Subcutaneous abdominal adipose tissue (tissue), 5 donors: ENCODE data around the gene ACSM4.

Experiments used
- H3K27ac ChIP-seq: one replicate; pipeline ENCODE4 v1.7.0; 2013; ENCODE audit warnings: low read depth, mild to moderate bottlenecking, inconsistent platforms, low read length, moderate library complexity
- H3K27me3 ChIP-seq, 5 donors: one replicate each; pipeline ENCODE4 v1.7.0; 2013; ENCODE audit warnings: low read length in 5 of 5, inconsistent platforms in 1 of 5; ENCODE audit not compliant: control insufficient read depth in 5 of 5, insufficient read depth in 4 of 5
- H3K36me3 ChIP-seq, 5 donors: one replicate each; pipeline ENCODE4 v1.7.0; 2013; ENCODE audit warnings: low read length in 5 of 5; ENCODE audit not compliant: control insufficient read depth in 5 of 5, insufficient read depth in 5 of 5
- H3K4me1 ChIP-seq, 5 donors: one replicate each; pipeline ENCODE4 v1.7.0; 2013; ENCODE audit warnings: low read length in 5 of 5, mild to moderate bottlenecking in 3 of 5, moderate library complexity in 1 of 5; ENCODE audit not compliant: control insufficient read depth in 5 of 5, insufficient read depth in 5 of 5
- H3K4me3 ChIP-seq, 5 donors: one replicate each; pipeline ENCODE4 v1.7.0; 2013; ENCODE audit warnings: low read length in 5 of 5, low read depth in 1 of 5
- H3K9ac ChIP-seq, 5 donors: one replicate each; pipeline ENCODE4 v1.7.0; 2013; ENCODE audit warnings: low read length in 5 of 5, mild to moderate bottlenecking in 4 of 5, moderate library complexity in 3 of 5
- H3K9me3 ChIP-seq, 5 donors: one replicate each; pipeline ENCODE4 v1.7.0; 2013; ENCODE audit warnings: low read length in 5 of 5; ENCODE audit not compliant: control insufficient read depth in 5 of 5
- donor health status: healthy.
- donor health status: healthy.
- donor health status: healthy.
- donor health status: healthy.
- donor health status: healthy.

ACSM4 gene

DNA sequence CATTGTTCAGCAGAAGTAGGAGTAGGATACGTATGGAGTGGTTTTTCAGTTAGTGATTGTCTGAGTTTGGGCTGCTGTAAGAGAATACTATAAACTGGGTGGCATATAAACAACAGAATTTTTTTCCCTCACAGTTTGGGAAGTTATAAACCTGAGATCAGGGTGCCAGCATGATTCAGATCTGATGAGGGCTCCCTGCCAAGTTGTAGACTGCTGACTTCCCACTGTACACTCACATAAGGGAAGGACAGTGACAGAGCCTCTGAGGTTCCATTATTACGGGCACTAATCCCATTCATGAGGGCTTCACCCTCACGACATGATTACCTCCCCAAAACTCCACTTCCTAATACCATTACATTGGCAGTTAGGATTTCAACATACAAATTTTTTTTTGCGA is 50.7 kb downstream of the ACSM4 start:
- H3K9me3 ChIP-seq, result no peaks in the 10 kb centered on the region
- H3K4me1 ChIP-seq, result no peaks in the 10 kb centered on the region
- H3K9ac ChIP-seq, result no peak overlapping the region
- H3K4me3 ChIP-seq, result no peak overlapping the region
- H3K27ac ChIP-seq, result no peak overlapping the region
- no peaks in the 10 kb centered on the region for H3K27me3 ChIP-seq
- H3K36me3 ChIP-seq, result peaks cover 0 to 4% (median 0%) of the 10 kb centered on the region in 5 donors

DNA sequence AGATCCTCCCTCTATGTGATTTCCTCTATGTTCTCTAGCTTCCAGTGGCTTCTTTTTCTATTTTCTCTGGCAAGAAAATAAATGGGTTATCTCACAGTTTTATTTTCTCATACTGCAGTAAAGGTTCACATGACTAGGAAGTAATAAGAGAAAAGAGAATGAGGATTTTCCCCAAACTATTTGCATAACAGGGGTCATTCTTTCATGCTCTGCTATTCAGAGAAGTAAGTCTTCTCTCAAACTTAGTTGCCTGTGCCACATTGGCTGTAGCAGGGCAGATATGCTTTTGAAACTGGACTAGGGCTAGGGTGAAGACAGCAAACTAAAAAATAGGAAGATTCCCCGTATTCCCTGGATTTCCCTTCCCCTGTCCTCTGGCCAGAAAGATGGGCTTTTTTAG is 57.4 kb downstream of the ACSM4 start:
- H3K27me3 ChIP-seq, result no peaks in the 10 kb centered on the region
- H3K9ac ChIP-seq, result no peak overlapping the region
- H3K36me3 ChIP-seq, result peaks cover 0 to 4% (median 0%) of the 10 kb centered on the region in 5 donors
- no peak overlapping the region for H3K27ac ChIP-seq
- H3K4me1 ChIP-seq, result no peaks in the 10 kb centered on the region
- no peaks in the 10 kb centered on the region for H3K9me3 ChIP-seq
- H3K4me3 ChIP-seq, result no peak overlapping the region

DNA sequence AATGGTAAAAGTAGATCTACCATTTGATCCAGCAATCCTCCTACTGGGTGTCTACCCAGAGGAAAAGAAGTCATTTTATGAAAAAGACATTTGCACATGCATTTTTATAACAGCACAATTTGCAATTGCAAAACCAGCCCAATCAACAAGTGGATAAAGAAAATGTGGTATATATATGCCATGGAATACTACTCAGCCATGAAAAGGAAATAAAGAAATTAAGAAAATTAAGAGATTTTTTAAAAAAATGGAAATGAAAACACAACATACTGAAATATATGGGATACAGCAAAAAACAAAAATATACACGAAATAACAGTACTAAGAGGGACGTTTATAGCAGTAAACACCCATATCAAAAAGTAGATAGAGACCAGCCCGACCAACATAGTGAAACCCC is 58.9 kb downstream of the ACSM4 start:
- no peaks in the 10 kb centered on the region for H3K36me3 ChIP-seq
- no peaks in the 10 kb centered on the region for H3K4me1 ChIP-seq
- H3K27ac ChIP-seq, result no peak overlapping the region
- no peaks in the 10 kb centered on the region for H3K9me3 ChIP-seq
- no peaks in the 10 kb centered on the region for H3K27me3 ChIP-seq
- no peak overlapping the region for H3K9ac ChIP-seq
- H3K4me3 ChIP-seq, result no peak overlapping the region

DNA sequence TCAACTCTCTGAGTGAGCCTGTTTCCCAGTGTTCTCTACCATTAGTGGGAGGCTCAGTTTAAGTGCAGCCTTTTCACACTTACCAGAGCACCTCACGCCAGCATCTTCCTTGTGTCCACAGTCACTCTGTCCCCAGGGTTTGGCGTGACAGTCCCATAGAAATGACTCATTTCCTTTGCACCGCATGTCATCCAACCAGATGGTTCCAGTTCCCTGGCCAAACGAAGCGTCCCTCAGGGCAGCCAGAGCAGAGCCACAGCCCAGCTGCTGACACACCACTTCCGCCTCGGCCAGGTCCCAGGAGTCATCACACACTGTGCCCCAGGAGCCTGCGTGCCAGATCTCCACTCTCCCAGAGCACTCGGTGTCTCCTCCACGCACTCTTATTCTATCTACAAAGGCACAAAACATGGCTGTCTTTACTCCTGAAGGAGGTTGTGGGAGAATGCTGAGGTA is 65.4 kb downstream of the ACSM4 start:
- H3K9ac ChIP-seq, result no peak overlapping the region
- H3K4me3 ChIP-seq, result peak overlapping the region in 2 of 5 donors; percentile 15 to 30
- H3K4me1 ChIP-seq, result peaks cover 0 to 2% (median 0%) of the 10 kb centered on the region in 5 donors
- H3K27me3 ChIP-seq, result peaks cover 0 to 4% (median 0%) of the 10 kb centered on the region in 5 donors
- H3K36me3 ChIP-seq, result peaks cover 0 to 2% (median 0%) of the 10 kb centered on the region in 5 donors
- H3K27ac ChIP-seq, result no peak overlapping the region
- H3K9me3 ChIP-seq, result no peaks in the 10 kb centered on the region

DNA sequence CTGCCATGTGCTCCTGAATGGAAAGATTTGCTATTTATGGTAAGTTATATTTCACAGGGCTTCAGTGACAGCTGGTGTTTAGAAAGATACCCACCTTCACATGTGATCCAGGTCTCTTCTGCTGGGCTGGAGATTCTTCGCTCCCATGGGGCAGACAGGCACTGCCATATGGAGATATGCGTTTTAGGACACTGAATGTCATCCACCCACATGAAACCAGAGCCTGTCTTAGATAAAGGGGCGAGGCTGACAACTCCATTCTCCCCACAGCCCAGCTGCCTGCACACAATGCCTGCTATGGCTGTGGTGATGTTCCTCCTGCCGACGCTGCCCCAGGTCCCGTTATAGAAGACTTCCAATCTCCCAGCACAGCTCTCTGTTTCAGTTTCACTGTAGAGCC is 69.4 kb downstream of the ACSM4 start:
- H3K27ac ChIP-seq, result no peak overlapping the region
- peaks cover 0 to 4% (median 0%) of the 10 kb centered on the region in 5 donors for H3K27me3 ChIP-seq

DNA sequence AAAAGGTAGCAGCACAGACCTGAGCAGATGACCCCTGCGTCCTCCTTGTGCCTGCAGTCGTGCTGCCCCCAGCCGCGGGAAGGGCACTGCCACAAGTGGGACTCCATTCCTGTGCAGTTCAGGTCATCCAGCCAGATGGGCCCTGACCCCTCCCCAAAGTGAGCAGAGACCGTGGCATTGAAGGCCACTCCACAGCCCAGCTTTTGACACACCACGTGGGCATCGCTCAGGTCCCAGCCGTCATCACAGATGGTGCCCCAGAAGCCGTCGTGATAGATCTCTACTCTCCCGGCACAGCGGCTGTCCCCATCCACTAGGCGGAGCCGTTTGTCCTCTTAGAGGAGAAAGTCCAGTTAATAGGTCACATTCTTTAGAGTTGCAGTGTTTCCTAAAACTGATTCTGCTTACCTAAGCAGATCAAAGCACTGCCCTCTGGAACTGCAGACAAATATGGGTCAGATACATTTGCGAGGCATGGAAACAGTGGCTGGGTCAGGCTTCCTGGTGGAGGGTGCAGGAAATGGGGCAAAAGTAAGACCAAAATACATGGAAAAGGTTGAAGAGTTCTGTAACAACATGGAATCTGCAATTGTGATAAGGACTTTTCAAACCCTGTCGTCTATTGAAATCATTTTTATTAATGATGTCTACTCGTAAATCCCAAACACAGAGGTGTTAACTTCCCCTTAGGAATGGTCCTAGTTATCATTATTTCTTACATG is 70.7 kb downstream of the ACSM4 start:
- H3K27ac ChIP-seq, result no peak overlapping the region

More for the DNA sequence above, 69.4 kb downstream of the ACSM4 start:
- Histone ChIP-seq H3K9ac (no peak overlapping the region), H3K4me3 (no peak overlapping the region), H3K36me3 (peaks cover 0 to 4% (median 0%) of the 10 kb centered on the region in 5 donors), H3K9me3 (no peaks in the 10 kb centered on the region), H3K4me1 (peaks cover 0 to 6% (median 0%) of the 10 kb centered on the region in 5 donors)

DNA sequence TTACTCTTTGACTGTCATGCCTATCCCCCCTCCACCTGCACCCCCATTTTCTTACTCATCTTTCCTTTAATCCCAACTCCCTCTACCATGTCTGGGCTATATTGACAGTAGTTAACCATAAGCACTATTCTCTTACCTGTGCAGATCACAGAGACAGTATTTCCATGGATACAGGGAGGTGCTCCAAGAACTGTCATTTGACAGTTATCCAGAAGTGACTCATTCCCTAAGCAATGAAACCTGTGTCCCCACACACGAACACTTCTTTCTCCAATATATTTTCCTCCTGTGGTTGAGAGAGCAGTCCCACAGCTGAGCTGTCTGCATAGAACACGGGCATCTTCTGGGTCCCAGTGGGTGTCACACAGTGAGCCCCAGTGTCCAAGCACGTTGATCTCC is 71.3 kb downstream of the ACSM4 start:
- H3K4me1 ChIP-seq, result peaks cover 0 to 6% (median 0%) of the 10 kb centered on the region in 5 donors
- H3K4me3 ChIP-seq, result no peak overlapping the region
- H3K9me3 ChIP-seq, result no peaks in the 10 kb centered on the region
- H3K27ac ChIP-seq, result no peak overlapping the region
- peaks cover 0 to 4% (median 0%) of the 10 kb centered on the region in 5 donors for H3K36me3 ChIP-seq
- H3K9ac ChIP-seq, result no peak overlapping the region
- H3K27me3 ChIP-seq, result peaks cover 0 to 4% (median 0%) of the 10 kb centered on the region in 5 donors

More for the DNA sequence above, 70.7 kb downstream of the ACSM4 start:
- peaks cover 0 to 6% (median 0%) of the 10 kb centered on the region in 5 donors for H3K4me1 ChIP-seq
- H3K9ac ChIP-seq, result no peak overlapping the region
- H3K36me3 ChIP-seq, result peaks cover 0 to 4% (median 0%) of the 10 kb centered on the region in 5 donors
- H3K4me3 ChIP-seq, result no peak overlapping the region
- no peaks in the 10 kb centered on the region for H3K9me3 ChIP-seq
- peaks cover 0 to 4% (median 0%) of the 10 kb centered on the region in 5 donors for H3K27me3 ChIP-seq

DNA sequence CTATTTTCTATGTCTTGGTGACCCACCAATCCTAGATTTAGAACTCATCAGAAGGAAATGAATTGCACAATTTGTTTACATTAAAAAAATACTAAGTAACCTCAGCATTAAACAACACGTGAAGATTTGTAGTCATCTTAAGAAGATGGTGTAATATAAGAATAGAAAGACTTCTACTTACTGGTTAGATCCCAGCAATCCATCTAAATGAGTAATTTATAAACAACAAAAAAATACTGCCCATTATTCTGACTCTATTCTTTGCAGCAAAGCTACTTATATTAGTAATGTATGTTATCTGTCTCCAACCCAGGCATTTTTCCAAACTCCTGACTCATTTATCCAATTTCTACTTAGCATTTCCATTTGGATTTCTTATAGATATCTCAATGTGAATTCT is 72.3 kb downstream of the ACSM4 start:
- H3K9ac ChIP-seq, result no peak overlapping the region
- no peak overlapping the region for H3K27ac ChIP-seq

More for the DNA sequence above, 72.3 kb downstream of the ACSM4 start:
- peaks cover 0 to 4% (median 0%) of the 10 kb centered on the region in 5 donors for H3K27me3 ChIP-seq
- H3K4me1 ChIP-seq, result peaks cover 0 to 6% (median 0%) of the 10 kb centered on the region in 5 donors
- H3K4me3 ChIP-seq, result no peak overlapping the region
- no peaks in the 10 kb centered on the region for H3K9me3 ChIP-seq
- peaks cover 0 to 4% (median 0%) of the 10 kb centered on the region in 5 donors for H3K36me3 ChIP-seq
